Measurements from ENCODE around the gene RENBP. TPM values are rescaled to one million over a fixed set of nuclear protein-coding genes. Genes with fewer than 3 reads are reported as not detected.

RENBP gene
- total and polyA plus RNA-seq, 5 donors from 2014 or later = 0.62 to 15.3 (median 1.2) TPM

DNA sequence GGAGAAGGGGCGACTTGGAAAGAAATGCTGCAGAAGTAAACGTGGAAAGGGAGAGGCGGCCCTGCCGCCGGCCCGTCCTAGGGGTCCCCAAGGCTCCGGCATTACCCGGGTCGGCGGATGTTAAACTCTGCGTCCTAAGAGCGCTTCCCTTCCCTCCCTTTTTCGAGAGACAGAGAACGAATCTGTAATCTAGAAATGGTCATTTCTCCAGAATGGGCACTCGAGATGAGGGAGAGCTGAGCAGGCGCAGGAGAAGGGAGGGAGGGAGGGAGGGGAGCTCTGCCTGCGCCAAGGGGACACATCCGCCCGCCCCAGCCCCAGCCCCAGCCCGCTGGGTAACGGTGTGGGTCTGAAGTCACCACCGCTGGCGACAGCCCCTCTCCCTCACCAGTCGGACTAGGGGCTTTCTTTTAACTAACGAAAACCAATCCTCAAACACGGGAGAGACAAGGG lies 25.5 kb upstream of the RENBP start:
- Mint-ChIP-seq H3K9me3 (peaks cover 0 to 1% (median 0%) of the 10 kb centered on the region in 7 donors), H3K27me3 (peaks cover 4% of the 10 kb centered on the region), H3K4me1 (peaks cover 0 to 66% (median 16%) of the 10 kb centered on the region in 4 donors), H3K27ac (peak overlapping the region; percentile 87 to 96 (median 89)), H3K36me3 (peaks cover 4% of the 10 kb centered on the region), H3K4me3 (peak overlapping the region; percentile 89 to 100 (median 98))
- Histone ChIP-seq H3K27ac (ENCODE audit: insufficient read depth, low read length, poor library complexity, severe bottlenecking) (peak overlapping the region; percentile 97), H3K9me3 (ENCODE audit: control insufficient read depth in 2 of 2, low read length in 2 of 2) (no peaks in the 10 kb centered on the region), H3K36me3 (ENCODE audit: control insufficient read depth, insufficient read depth, low read length) (no peaks in the 10 kb centered on the region), H3K4me1 (ENCODE audit: control insufficient read depth, insufficient read depth, low read length, poor library complexity, severe bottlenecking) (peaks cover 60% of the 10 kb centered on the region), H3K27me3 (ENCODE audit: control insufficient read depth, insufficient read depth, low read length) (no peaks in the 10 kb centered on the region), H3K4me3 (ENCODE audit: low read depth, low read length) (peak overlapping the region; percentile 73)
- ATAC-seq (ENCODE audit: low read depth in 2 of 2) (no peak), DNase-seq (no peak)

DNA sequence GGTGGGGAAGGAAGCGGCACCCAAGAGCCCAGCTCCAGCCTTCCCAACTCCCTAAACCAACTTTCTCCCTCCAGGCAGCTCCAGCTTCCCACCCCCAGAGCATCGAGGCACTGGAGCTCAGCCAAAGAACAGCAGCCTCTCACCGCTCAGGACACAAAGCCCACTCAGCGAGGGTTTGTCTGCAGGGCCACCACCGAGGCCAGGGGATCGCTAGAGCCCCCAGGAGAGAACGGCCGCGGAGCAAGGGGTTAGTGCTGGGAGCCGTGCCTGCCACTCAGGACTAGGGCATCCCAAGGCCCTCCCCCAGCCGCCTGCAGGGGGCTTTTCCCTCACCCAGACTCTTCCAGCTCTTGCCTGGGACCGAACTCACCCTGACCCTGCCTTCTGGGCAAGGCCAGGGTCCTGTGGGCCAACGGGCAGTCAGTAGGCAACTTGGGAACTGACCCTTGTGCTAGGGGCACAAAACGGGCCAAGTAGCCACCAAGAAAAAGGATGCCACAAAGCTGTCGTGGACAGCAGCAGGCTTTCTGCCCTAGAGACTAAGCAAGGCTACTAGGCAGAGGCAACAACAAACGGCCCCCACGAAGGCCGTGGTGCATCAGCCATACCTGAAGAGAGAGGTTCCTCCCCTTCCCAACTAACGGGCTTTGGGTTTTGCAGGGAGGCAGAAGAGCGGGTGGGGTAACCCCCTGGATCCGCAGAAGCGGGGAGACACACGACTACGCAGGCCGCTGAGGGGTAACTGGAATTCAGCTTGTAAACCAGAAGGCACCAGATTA lies 24.9 kb upstream of the RENBP start:
- peak overlapping the region; percentile 97 for H3K27ac ChIP-seq (ENCODE audit: insufficient read depth, low read length, poor library complexity, severe bottlenecking)
- Mint-ChIP-seq H3K27ac (peak overlapping the region; percentile 89 to 96 (median 94)), H3K36me3 (peaks cover 4% of the 10 kb centered on the region), H3K9me3 (peaks cover 0 to 1% (median 0%) of the 10 kb centered on the region in 7 donors), H3K4me1 (peaks cover 0 to 65% (median 14%) of the 10 kb centered on the region in 4 donors), H3K4me3 (peak overlapping the region; percentile 89 to 100 (median 98)), H3K27me3 (peaks cover 4% of the 10 kb centered on the region)
- no peaks in the 10 kb centered on the region for H3K9me3 ChIP-seq (ENCODE audit: control insufficient read depth in 2 of 2, low read length in 2 of 2)
- H3K4me1 ChIP-seq (ENCODE audit: control insufficient read depth, insufficient read depth, low read length, poor library complexity, severe bottlenecking) = peaks cover 55% of the 10 kb centered on the region
- no peak for ATAC-seq (ENCODE audit: low read depth in 2 of 2)
- peak overlapping the region; percentile 73 for H3K4me3 ChIP-seq (ENCODE audit: low read depth, low read length)
- DNase-seq = no peak
- no peaks in the 10 kb centered on the region for H3K27me3 ChIP-seq (ENCODE audit: control insufficient read depth, insufficient read depth, low read length)
- H3K36me3 ChIP-seq (ENCODE audit: control insufficient read depth, insufficient read depth, low read length) = peaks cover 1% of the 10 kb centered on the region

DNA sequence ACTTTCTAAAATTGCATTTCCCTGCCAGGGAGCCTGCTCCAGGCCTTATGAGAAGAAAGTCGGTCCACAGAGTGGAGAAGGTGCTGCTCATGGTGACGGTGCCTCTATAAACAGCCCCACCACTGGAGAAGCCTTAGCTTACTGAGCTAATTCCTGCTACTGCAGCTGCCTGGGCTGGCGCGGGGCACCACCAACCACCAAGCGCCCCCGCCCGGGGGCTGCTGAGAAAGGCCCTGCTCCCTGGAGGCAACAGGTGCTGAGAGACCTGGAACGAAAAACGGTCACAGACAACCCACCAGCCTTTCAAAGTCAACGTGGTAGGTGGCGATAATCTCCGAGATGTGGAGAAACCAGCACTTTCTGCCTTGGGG lies 24.3 kb upstream of the RENBP start:
- H3K27ac Mint-ChIP-seq = peak overlapping the region in 2 of 3 donors; percentile 89 to 94
- peaks cover 50% of the 10 kb centered on the region for H3K4me1 ChIP-seq (ENCODE audit: control insufficient read depth, insufficient read depth, low read length, poor library complexity, severe bottlenecking)
- DNase-seq = peak in 2 of 3 donors; percentile 23 to 58
- ATAC-seq (ENCODE audit: low read depth in 2 of 2) = no peak
- H3K9me3 ChIP-seq (ENCODE audit: control insufficient read depth in 2 of 2, low read length in 2 of 2) = no peaks in the 10 kb centered on the region
- H3K9me3 Mint-ChIP-seq = peaks cover 0 to 1% (median 0%) of the 10 kb centered on the region in 7 donors
- H3K27me3 ChIP-seq (ENCODE audit: control insufficient read depth, insufficient read depth, low read length) = no peaks in the 10 kb centered on the region
- H3K36me3 ChIP-seq (ENCODE audit: control insufficient read depth, insufficient read depth, low read length) = peaks cover 7% of the 10 kb centered on the region
- H3K36me3 Mint-ChIP-seq = peaks cover 4% of the 10 kb centered on the region
- peak overlapping the region; percentile 97 for H3K27ac ChIP-seq (ENCODE audit: insufficient read depth, low read length, poor library complexity, severe bottlenecking)
- H3K27me3 Mint-ChIP-seq = peaks cover 4% of the 10 kb centered on the region
- peak overlapping the region; percentile 73 for H3K4me3 ChIP-seq (ENCODE audit: low read depth, low read length)
- peaks cover 0 to 59% (median 12%) of the 10 kb centered on the region in 4 donors for H3K4me1 Mint-ChIP-seq
- peak overlapping the region; percentile 89 to 100 (median 98) for H3K4me3 Mint-ChIP-seq

DNA sequence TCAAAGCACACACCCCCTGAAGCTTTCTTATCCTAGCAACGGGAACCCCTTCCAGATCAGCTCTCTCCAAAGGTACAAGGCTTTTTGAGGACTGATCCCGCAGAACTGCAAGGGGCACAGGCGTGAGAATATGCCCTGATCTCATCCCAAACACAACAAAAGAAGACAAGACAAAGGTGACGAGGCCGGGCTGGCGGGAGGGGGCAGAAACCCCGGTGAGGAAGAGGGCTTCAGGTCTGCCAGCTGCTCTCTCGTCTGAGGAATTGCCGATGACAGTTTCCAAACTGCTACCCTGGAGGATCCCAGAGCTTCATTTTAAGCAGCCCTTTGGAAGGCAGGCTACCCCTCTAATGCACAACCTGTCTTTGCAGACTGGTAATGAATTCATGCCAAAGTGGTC lies 23.8 kb upstream of the RENBP start:
- Histone ChIP-seq H3K27me3 (ENCODE audit: control insufficient read depth, insufficient read depth, low read length) (no peaks in the 10 kb centered on the region), H3K9me3 (ENCODE audit: control insufficient read depth in 2 of 2, low read length in 2 of 2) (no peaks in the 10 kb centered on the region), H3K4me1 (ENCODE audit: control insufficient read depth, insufficient read depth, low read length, poor library complexity, severe bottlenecking) (peaks cover 45% of the 10 kb centered on the region), H3K27ac (ENCODE audit: insufficient read depth, low read length, poor library complexity, severe bottlenecking) (peak overlapping the region; percentile 97), H3K4me3 (ENCODE audit: low read depth, low read length) (peak overlapping the region; percentile 73), H3K36me3 (ENCODE audit: control insufficient read depth, insufficient read depth, low read length) (peaks cover 11% of the 10 kb centered on the region)
- Mint-ChIP-seq H3K4me1 (peaks cover 0 to 55% (median 12%) of the 10 kb centered on the region in 4 donors), H3K27me3 (peaks cover 4% of the 10 kb centered on the region), H3K36me3 (peaks cover 4% of the 10 kb centered on the region), H3K4me3 (peak overlapping the region; percentile 89 to 100 (median 98)), H3K27ac (peak overlapping the region; percentile 89 to 97 (median 94)), H3K9me3 (peaks cover 0 to 1% (median 0%) of the 10 kb centered on the region in 7 donors)
- no peak for ATAC-seq (ENCODE audit: low read depth in 2 of 2)
- no peak for DNase-seq

DNA sequence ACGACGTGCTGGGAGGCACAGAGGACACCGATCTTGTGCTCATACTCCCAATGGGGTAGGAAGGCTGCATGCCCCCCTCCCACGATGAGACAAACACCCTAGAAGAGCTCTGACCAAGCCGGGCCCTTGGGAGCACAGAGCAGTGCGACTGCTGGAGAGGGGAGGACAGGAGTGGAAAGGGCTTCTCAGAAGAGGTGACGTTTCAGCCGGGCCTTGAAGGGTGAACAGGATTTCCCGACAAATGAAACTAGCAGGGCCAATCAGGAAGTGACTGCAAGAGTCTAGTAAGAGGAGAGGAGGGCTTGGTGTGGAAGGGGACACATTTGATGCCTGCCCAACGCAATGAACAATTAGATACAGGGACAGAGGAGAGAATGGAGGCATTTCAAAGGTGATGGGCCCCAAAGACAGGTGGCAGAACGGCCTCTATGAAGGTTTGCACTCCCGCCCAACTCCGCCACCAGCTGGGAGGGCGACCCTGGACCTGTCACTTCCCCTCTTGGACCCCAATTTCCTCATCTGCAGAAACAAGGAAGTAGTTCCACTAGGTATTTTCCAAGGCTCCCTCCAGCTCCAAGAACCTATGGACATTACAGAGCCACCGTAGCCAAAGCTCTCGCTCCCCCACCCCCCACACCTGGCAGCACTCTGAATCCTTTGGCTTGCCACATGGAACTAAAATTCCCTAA lies 23.2 kb upstream of the RENBP start:
- Histone ChIP-seq H3K4me1 (ENCODE audit: control insufficient read depth, insufficient read depth, low read length, poor library complexity, severe bottlenecking) (peaks cover 42% of the 10 kb centered on the region), H3K27me3 (ENCODE audit: control insufficient read depth, insufficient read depth, low read length) (no peaks in the 10 kb centered on the region), H3K27ac (ENCODE audit: insufficient read depth, low read length, poor library complexity, severe bottlenecking) (peak overlapping the region; percentile 97), H3K36me3 (ENCODE audit: control insufficient read depth, insufficient read depth, low read length) (peaks cover 14% of the 10 kb centered on the region), H3K4me3 (ENCODE audit: low read depth, low read length) (peak overlapping the region; percentile 73), H3K9me3 (ENCODE audit: control insufficient read depth in 2 of 2, low read length in 2 of 2) (no peaks in the 10 kb centered on the region)
- Mint-ChIP-seq H3K4me1 (peaks cover 0 to 51% (median 12%) of the 10 kb centered on the region in 4 donors), H3K27ac (peak overlapping the region; percentile 89 to 97 (median 94)), H3K36me3 (peaks cover 6% of the 10 kb centered on the region), H3K27me3 (peaks cover 4% of the 10 kb centered on the region), H3K9me3 (peaks cover 0 to 1% (median 0%) of the 10 kb centered on the region in 7 donors), H3K4me3 (peak overlapping the region; percentile 89 to 100 (median 98))
- peak in 2 of 3 donors; percentile 43 to 71 for DNase-seq
- ATAC-seq (ENCODE audit: low read depth in 2 of 2) = no peak

DNA sequence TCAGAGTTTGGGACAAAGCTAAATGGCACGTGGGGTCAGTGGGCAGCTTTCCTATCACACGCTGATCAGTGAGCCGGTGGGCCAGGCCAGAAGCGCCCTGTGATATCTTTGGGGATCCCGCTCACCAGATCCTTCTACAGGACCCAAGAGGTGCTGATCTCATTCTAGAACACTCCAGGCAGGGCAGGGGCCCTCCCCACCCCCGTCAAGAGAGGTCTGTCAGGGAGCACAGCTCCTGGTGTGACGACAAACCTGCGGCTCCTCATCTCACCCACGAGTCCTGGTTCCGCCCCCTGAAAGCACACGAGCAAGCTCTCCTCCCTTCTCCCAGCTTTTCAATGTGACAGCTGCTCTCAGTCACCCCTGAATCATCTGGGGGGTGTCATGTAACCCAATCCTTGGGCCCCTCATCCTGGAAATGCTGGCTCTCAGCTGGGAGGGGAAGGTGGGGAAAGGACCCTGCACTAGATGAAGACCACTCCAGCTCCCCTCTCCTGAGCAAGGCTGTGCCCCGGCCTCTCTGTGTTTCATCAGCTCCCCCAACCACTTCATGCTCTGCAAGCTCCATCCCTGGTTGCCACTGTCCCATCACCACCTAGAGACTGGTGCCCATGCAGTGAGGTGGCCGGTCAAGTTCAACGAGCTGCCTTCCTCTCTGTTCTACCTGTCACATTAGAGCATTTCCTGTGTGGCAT lies 22.5 kb upstream of the RENBP start:
- peaks cover 0 to 1% (median 0%) of the 10 kb centered on the region in 7 donors for H3K9me3 Mint-ChIP-seq
- peak overlapping the region; percentile 89 to 97 (median 94) for H3K27ac Mint-ChIP-seq
- peak overlapping the region; percentile 89 to 100 (median 98) for H3K4me3 Mint-ChIP-seq
- Histone ChIP-seq H3K27ac (ENCODE audit: insufficient read depth, low read length, poor library complexity, severe bottlenecking) (peak overlapping the region; percentile 97), H3K36me3 (ENCODE audit: control insufficient read depth, insufficient read depth, low read length) (peaks cover 20% of the 10 kb centered on the region), H3K4me3 (ENCODE audit: low read depth, low read length) (peak overlapping the region; percentile 73), H3K4me1 (ENCODE audit: control insufficient read depth, insufficient read depth, low read length, poor library complexity, severe bottlenecking) (peaks cover 42% of the 10 kb centered on the region), H3K9me3 (ENCODE audit: control insufficient read depth in 2 of 2, low read length in 2 of 2) (no peaks in the 10 kb centered on the region), H3K27me3 (ENCODE audit: control insufficient read depth, insufficient read depth, low read length) (no peaks in the 10 kb centered on the region)
- H3K27me3 Mint-ChIP-seq = peaks cover 4% of the 10 kb centered on the region
- H3K4me1 Mint-ChIP-seq = peaks cover 0 to 51% (median 12%) of the 10 kb centered on the region in 4 donors
- ATAC-seq (ENCODE audit: low read depth in 2 of 2) (no peak), DNase-seq (no peak)
- H3K36me3 Mint-ChIP-seq = peaks cover 11% of the 10 kb centered on the region

DNA sequence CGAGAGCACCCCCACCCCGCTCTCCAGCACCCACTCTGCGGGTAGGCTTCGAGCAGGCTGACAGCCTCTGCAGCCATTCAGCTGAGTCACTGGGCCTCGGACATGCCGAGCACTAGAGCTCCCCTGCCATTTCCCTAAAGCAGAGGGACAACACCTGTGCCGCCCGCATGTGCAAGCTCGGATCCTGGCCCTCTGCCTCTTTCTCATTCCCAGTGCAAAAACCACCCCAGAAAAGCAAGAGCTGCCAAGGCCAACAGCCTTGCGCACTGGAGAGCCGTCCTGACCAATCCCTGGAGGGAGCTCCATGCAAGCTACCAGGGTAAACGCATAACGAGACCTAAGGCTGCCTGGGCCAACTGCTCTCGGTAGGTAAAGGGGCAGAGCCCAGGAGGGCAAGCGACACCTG lies 21.8 kb upstream of the RENBP start:
- no peaks in the 10 kb centered on the region for H3K27me3 ChIP-seq (ENCODE audit: control insufficient read depth, insufficient read depth, low read length)
- H3K36me3 Mint-ChIP-seq = peaks cover 11% of the 10 kb centered on the region
- H3K36me3 ChIP-seq (ENCODE audit: control insufficient read depth, insufficient read depth, low read length) = peaks cover 27% of the 10 kb centered on the region
- peaks cover under 1% of the 10 kb centered on the region for H3K27me3 Mint-ChIP-seq
- peak overlapping the region in 2 of 4 donors; percentile 34 to 100 for H3K4me3 Mint-ChIP-seq
- H3K9me3 ChIP-seq (ENCODE audit: control insufficient read depth in 2 of 2, low read length in 2 of 2) = no peaks in the 10 kb centered on the region
- ATAC-seq (ENCODE audit: low read depth in 2 of 2) = no peak
- peak overlapping the region; percentile 73 for H3K4me3 ChIP-seq (ENCODE audit: low read depth, low read length)
- H3K27ac Mint-ChIP-seq = peak overlapping the region in 2 of 3 donors; percentile 89 to 94
- peaks cover 0 to 51% (median 12%) of the 10 kb centered on the region in 4 donors for H3K4me1 Mint-ChIP-seq
- peaks cover 0 to 1% (median 0%) of the 10 kb centered on the region in 7 donors for H3K9me3 Mint-ChIP-seq
- DNase-seq = no peak
- H3K4me1 ChIP-seq (ENCODE audit: control insufficient read depth, insufficient read depth, low read length, poor library complexity, severe bottlenecking) = peaks cover 42% of the 10 kb centered on the region
- peak overlapping the region; percentile 97 for H3K27ac ChIP-seq (ENCODE audit: insufficient read depth, low read length, poor library complexity, severe bottlenecking)
